HG03280 (cell line): ENCODE data around the gene BANF2.

Experiments
- ATAC-seq: cut with Tn5 transposase; IDR thresholded peaks from one replicate; pipeline ENCODE4 v1.9.1; 2021; ENCODE audit warnings: mild to moderate bottlenecking, moderate library complexity; ENCODE audit not compliant: unreplicated experiment

BANF2 gene

DNA sequence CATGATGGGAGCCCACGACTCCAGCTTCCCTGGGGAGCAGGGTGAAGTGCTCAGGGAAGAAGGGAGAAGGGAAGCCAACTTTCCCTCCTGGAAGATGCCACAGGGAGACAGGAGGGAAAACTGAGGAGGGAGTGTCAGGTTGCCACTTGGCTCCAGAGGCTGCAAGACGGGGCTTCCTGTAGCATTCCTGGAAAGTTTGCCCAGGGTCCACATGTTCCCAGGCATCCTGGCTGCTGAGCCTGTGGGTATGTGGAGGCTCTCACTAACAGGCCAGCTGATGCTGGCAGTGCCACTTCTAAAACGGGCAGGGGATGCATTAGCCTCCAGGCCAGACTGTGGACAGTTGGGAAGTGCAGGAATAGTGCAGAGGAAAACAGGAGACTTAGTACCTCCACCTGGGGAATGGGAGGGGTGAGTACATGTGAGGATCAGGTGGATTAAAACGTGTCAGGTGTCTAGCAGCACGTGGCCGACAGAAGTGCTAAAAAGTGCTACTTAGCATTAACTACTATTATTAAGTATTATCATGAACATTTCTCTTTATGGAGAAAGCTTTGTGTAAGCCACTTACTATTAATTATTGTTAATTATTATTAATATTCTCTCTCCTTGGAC lies 33.2 kb downstream of the BANF2 start:
- no peak for ATAC-seq

- no peak for ATAC-seq
These were observed 34.1 kb downstream of the BANF2 start for GRCh38 chr20:17733767-17734304.

DNA sequence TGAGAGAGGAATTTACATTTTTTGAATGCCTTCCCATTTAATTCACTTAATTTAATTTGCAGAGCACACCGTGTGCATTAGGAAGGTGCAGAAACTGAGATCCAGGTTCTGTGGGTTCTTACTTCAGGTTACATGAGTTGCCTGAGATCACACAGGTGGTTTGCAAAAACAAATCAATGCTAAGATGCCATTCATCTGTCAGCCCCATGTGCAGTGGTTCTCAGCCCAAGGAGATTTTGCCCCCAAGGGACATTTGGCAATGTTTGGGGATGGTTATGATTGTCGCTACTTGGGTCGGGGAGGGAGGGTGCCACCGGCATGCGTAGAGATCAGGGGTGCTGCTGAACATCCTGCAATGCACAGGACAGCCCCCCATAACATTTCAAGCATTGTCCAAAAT lies 34.6 kb downstream of the BANF2 start:
- no peak for ATAC-seq

GRCh38 chr20:17735206-17735804 lies 35.5 kb downstream of the BANF2 start:
- no peak for ATAC-seq

- no peak for ATAC-seq
These were observed 36.3 kb downstream of the BANF2 start for GRCh38 chr20:17735959-17736621.

DNA sequence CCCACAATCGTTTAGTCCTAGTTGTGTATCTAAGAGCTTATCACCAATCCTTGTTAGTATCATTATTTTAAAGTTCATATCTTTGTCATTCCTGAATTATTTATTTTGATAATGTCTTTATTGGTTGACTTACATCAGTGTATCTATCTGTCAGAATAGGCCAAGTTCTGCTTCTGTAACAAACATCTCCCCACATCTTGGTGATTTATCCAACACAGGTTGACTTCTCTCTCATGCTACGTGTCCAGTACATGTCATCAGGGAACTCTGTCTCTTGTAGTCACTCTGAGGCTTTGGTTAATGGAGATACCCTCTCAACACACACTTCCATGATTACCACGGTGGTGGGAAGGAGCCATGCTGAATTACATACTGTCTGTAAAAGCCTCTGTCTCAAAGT lies 38.4 kb downstream of the BANF2 start:
- no peak for ATAC-seq

DNA sequence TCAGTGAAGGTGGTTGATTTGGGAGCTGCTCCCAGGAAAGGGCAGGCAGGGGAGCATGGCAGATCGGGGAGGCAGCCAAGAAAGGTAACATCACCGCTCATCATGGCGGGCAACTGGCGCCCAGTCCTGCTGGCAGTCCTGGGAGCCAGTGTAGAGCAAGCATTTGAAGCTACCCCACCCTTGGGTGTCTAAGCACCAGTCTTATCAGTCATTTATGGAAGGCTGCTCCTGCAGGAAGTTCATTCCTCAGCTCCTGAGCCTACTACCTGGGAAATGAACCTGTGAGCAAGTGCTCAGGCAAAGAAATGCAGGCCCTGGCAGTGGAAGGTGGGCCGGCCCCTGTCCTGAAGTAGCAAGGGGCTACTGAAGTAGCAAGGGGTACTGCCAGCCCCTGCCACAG lies 41.5 kb downstream of the BANF2 start:
- no peak for ATAC-seq

GRCh38 chr20:17742731-17743130 lies 43.0 kb downstream of the BANF2 start:
- no peak for ATAC-seq

GRCh38 chr20:17743677-17744076 lies 43.9 kb downstream of the BANF2 start:
- no peak for ATAC-seq

DNA sequence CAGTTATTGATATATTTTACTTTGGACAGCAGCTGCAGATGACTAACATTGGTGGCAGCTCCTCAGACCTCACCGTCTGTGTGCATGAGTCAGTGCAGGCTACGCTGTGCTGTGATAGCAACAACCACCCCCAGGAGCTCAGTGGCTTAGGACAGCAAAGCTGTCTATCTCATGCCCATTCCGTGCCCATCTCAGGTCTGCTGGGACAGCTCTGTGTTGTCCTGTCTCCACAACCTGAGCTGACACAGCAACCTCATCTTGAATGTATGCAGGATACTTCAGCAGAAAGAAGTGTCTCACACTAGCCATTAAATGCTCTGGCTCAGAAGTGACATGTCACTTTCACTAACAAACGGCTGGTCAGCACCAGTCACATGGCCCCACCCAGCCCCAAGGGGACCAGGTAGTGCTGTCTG lies 47.7 kb downstream of the BANF2 start:
- no peak for ATAC-seq

DNA sequence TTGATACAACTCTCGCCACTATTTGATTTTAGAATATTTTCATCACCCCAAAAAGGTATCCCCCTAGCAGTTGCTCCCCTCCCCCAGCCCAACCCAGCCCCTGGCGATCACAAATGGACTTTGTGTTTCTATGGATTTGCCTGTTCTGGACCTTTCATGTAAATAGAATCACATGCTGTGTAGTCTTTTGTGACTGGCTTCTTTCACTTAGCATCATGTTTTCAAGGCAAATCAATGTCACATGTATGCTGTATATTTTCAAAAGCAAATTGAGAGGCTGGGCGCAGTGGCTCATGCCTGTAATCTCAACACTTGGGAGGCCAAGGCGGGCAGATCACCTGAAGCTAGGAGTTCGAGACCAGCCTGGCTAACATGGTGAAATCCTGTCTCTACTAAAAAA lies 48.5 kb downstream of the BANF2 start:
- ATAC-seq = no peak

DNA sequence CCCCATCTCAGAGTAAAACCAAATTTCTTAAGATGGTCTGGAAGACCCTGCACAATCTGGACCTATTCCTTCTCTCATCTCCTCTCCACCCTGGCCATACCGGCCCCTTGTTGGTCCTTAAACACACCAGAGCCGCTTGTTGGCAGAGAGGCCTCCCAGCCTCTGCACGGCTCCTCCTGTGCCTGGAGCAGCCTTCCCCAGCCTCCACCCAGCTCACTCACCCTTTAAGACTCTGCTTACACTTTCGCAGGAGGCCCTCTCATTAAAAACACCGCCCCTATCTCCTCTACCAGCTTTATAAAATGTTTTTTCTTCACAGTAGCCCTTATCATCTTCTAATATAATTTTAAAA lies 49.8 kb downstream of the BANF2 start:
- no peak for ATAC-seq

DNA sequence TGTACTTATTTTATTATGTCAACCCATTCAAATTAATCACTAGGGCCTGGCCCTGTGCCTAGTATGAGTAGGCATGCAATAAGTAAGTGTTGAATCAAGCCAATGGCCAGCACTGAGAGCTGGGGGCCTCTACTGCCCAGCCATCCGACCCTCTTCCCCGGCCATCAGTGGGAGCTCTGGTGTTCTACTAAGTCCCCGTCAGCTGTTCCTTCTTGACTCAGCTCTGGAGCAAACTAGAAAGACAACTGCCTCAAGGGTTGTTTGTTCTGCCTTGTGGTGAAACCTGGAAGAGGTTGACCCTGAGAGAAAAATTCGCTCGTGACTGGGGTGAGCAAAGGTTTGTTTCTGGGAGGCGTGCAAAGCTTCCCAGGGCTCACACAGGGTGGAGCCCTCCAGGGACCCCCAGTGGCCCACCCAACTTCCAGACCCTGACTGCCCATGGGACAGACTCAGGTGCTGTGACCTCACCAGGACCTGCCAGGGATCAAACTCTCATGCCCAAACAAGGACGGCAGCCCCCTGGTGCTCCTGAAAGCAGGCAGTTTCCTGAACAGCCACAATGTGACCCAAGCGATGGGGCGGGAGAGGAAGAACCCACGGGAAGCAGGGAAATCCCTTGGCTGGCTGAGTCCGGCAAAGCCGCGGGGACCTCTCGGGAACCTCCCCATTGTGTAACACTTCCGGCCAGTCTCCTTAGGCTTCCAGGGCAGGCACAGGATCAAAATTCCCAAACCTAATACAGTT lies 50.4 kb downstream of the BANF2 start:
- ATAC-seq = no peak

DNA sequence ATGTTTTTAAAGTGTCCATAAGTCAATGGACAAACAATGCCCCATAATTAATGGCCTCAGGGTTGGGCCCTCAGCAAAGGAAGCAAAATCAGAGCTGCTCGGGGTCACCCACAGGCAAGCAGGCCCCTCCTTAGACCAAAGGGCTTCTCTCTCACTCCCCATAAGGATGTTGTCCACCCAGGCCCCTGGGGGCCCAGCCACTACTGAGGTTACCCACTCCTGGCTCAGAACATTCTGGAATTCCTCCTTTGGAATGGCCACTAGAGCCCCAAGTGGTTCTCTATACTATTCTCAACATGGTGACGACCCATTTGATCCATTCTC lies 50.9 kb downstream of the BANF2 start:
- ATAC-seq = no peak

DNA sequence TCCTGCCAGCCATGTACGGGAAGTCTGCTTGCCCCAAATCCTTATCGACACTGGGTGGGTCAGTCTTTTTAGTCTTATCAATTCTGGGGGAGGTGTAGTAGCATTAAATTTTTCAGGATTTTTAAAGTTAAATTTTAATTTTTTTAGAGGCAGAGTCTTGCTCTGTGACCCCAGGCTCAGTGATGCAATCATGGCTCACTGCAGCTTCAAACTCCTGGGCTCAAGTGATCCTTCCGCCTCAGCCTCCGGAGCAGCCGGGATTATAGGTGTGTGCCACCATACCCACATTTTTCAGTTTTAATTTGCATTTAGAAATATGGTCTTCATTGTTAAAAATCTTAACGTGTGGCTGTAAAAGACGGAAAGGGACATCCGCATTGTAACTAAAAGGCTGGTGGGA lies 51.9 kb downstream of the BANF2 start:
- no peak for ATAC-seq

DNA sequence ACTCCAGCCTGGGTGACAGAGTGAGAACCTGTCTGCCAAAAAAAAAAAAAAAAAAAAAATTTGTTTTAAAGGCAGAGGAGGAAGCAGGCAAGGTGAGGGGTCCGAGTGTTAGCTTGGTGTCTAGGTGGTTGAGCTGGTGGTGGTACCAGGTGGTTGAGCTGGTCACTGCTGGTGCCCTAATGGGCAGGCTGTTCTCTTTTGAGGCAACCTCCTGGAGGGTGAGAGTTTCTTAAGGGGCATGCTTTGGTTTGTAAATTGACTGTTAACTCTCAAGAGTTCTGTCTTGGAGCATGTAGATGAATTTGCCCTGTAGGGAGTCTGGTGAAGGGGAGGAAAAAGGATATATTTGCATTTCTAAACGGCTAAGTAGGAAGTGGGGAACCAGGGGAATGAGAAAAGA lies 52.7 kb downstream of the BANF2 start:
- ATAC-seq = no peak

DNA sequence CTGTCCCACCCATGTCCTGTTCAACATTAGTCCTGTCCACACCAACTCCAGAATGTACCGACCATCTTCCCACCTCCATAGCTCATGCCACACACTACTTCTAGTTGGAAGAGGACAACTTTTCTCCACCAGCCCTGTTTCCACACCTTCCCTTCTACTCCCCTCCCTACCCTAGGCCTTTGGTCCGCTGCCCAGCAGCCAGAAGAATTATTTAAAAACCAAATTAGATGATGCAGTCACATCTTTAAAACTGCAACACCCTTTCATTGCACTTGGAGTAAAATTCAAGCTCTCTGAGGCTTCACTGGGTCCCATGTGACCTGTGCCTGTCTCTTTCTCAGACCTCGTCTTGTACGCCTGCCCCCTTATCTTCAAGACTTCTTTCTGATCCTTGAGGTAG lies 53.8 kb downstream of the BANF2 start:
- ATAC-seq = no peak

DNA sequence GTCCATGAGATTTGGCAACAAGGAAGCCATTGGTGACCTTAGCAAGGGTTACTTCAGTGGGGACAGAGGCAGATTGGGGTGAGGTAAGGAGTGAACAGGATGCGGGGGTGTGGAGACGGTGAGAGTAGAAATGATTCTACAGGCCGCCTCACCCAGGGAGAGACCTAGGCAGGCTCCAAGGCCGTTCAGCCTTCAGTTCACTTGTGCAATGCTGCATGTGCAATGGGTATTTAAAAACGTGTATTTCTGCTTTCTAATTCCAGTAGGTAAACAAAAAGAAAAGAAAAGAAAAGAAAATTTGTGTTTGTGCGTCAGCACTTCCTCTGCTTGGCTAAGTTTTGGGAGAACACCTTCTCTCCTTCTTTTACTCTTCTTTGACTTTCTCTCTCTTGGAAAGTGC lies 56.8 kb downstream of the BANF2 start:
- no peak for ATAC-seq

DNA sequence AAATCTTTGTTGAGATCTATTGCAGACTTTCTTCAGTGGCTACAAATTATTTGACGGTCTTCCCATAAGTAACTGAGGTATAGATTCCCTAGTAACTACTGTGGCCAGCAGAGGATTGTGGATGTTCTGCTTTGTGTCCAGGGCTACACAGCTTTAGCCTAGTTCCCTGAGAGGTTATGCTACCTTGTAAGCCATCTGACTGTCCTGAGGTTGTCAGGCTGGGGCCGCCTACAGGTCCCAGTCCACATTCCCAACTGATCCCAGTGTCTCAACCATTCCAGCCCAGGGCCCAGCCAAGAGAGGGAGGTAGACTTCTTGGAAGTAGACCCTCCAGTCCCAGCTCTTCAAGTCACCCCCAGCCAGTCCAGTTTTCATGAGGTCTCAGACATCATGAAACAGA lies 57.7 kb downstream of the BANF2 start:
- no peak for ATAC-seq

- ATAC-seq = no peak
These were observed 58.2 kb downstream of the BANF2 start for GRCh38 chr20:17758010-17758409.

- no peak for ATAC-seq
These were observed 58.7 kb downstream of the BANF2 start for GRCh38 chr20:17758512-17758911.

DNA sequence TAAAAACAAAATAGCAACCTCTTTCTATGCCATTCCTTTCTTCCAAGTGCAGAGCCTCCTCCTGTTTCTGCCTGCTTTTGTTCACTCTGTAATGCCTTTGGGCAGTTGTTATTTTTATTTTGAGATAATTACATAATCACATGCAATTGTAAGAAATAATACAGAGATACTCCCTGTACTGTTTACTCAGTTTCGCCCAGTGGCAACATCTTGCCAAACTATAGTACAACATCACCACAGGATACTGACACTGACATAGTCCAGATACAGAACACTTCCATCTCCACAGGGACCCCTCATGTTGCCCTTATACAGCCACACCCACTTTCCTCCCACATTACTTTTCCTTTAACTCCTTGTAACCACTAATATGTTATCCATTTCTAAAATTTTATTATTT lies 59.7 kb downstream of the BANF2 start:
- no peak for ATAC-seq
